GM19023 (cell line): ENCODE results near the gene OR51E1.

Source experiments
- ATAC-seq: cut with Tn5 transposase; IDR thresholded peaks from one replicate; pipeline ENCODE4 v1.9.1; 2021; ENCODE audit warnings: mild to moderate bottlenecking, moderate library complexity; ENCODE audit not compliant: unreplicated experiment

The OR51E1 gene

GRCh38 chr11:4704790-4705334 lies 61.1 kb downstream of the OR51E1 start:
- ATAC-seq = no peak
